Thyroid gland (tissue), 4 donors: ENCODE results near the gene ABCC6.

Experiments
- POLR2A ChIP-seq, 2 donors: fragments of 450-650 bp; IDR thresholded peaks; one replicate each; pipeline ENCODE4 v1.6.1; 2017; ENCODE audit warnings: antibody characterized with exemption in 2 of 2, mild to moderate bottlenecking in 2 of 2, moderate library complexity in 1 of 2
- TF ChIP-seq, protein P1 (sequence below), 6 experiments: fragments of 200-600 bp in 3 of 6; fragments of 450-650 bp in 3 of 6; sonication (generic) in 3 of 6; IDR thresholded peaks; one replicate each; pipeline ENCODE4 v1.5.1; 2016 to 2019; ENCODE audit warnings: antibody characterized with exemption in 6 of 6, mild to moderate bottlenecking in 2 of 6, inconsistent platforms in 1 of 6, moderate library complexity in 1 of 6

DNA sequence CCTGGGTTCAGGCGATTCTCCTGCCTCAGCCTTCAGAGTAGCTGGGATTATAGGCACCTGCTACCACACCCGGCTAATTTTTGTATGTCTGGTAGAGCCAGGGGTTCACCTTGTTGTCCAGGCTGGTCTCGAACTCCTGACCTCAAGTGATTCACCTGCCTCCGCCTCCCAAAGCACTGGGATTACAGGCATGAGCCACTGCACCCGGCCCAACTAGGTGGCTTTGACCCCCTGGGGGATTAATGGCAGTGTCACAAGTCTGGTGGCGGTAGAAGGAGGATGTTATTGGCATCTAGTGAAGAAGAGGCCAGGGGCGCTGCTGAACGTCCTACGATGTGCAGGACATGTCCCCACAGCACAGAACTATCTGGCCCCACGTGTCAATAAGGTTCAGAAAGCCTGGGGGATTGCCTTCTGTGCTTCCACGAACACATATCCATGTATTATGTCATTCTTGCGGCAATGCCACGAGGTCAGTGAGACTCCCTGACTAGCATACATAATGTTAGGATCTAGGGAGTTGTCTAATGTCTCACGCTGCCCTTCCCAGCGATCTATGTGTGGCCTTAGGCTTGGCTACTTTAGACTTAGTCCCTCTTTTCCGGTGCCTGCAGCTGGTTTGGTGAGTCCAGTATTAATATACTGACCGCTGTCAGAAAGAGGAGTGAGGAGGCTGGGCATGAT, 75.8 kb downstream of the ABCC6 start:
- TF ChIP-seq, protein P1, sequence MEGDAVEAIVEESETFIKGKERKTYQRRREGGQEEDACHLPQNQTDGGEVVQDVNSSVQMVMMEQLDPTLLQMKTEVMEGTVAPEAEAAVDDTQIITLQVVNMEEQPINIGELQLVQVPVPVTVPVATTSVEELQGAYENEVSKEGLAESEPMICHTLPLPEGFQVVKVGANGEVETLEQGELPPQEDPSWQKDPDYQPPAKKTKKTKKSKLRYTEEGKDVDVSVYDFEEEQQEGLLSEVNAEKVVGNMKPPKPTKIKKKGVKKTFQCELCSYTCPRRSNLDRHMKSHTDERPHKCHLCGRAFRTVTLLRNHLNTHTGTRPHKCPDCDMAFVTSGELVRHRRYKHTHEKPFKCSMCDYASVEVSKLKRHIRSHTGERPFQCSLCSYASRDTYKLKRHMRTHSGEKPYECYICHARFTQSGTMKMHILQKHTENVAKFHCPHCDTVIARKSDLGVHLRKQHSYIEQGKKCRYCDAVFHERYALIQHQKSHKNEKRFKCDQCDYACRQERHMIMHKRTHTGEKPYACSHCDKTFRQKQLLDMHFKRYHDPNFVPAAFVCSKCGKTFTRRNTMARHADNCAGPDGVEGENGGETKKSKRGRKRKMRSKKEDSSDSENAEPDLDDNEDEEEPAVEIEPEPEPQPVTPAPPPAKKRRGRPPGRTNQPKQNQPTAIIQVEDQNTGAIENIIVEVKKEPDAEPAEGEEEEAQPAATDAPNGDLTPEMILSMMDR (IDR thresholded peaks at IDR 0.05) = no peak
- TF ChIP-seq POLR2A (IDR thresholded peaks at IDR 0.05) = no peak
